ENCODE results near the gene HSD17B11. TPM values are rescaled to one million over a fixed set of nuclear protein-coding genes. Genes with fewer than 3 reads are reported as not detected.

HSD17B11 gene
- total and polyA plus RNA-seq, 10 donors, result 27.0 to 121 (median 54.0) TPM

DNA sequence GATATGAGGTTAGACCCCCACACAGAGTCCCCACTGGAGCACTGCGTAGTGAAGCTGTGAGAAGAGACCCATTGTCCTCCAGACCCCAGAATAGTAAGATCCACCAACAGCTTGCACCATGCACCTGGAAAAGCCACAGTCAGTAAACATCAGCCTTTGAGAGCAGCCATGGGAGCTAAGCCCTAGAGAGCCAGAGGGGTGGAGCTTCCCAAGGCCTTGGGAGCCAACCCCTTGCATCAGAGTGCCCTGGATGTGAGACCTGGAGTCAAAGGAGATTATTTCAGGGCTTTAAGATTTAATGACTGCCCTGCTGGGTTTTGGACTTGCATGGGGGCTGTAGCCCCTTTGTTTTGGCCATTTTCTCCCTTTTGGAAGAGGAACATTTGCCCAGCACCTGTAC, 104.0 kb downstream of the HSD17B11 start:
- H3K9me3 ChIP-seq, result peaks cover 0 to 51% (median 39%) of the 10 kb centered on the region in 8 donors
- DNase-seq, result no peak
- WGBS, 5 donors, result 57 to 96% (median 89%) methylated on average over 1 of the region's 1 CpG
- no peak overlapping the region for H3K4me3 ChIP-seq
- H3K27ac ChIP-seq, result no peak overlapping the region
- no peaks in the 10 kb centered on the region for H3K27me3 ChIP-seq (replicated peaks in 1 of 7)
- H3K36me3 ChIP-seq, result no peaks in the 10 kb centered on the region
- intact Hi-C loops (cut with DNase I; ENCODE audit: low total_unique reads), result no loop called here
- TF ChIP-seq POLR2A (IDR thresholded peaks at IDR 0.05), result no peak
- no peaks in the 10 kb centered on the region for H3K4me1 ChIP-seq

Small RNAs within 50 kb of the gene (microRNA-seq; reads per million reads assigned to microRNA genes)
- gene MIR5705, result 0 reads per million in 3 donors

Small RNAs within 50 kb of the gene (small RNA-seq; reads per million reads assigned to genes)
- gene MIR5705 (0 reads per million in 4 donors), gene RN7SL681P (0 reads per million in 4 donors)

Other genes starting within 250 kb of the HSD17B11 start
- 10 to 100 TPM; 12.3 to 17.6 (median 15.9) TPM for gene KLHL8, start 170.6 kb downstream of the HSD17B11 start, total RNA-seq
- 1 to 10 TPM; 2.6 to 4.4 (median 2.7) TPM for gene KLHL8, start 170.6 kb downstream of the HSD17B11 start, polyA plus RNA-seq
- 1 to 10 TPM in 1 of 7 donors, under 1 TPM in 6; 0.25 to 1.2 (median 0.52) TPM for gene HSD17B13, start 68.3 kb downstream of the HSD17B11 start, total RNA-seq
- gene HSD17B13, start 68.3 kb downstream of the HSD17B11 start, polyA plus RNA-seq, result under 1 TPM; 0.09 to 0.30 (median 0.13) TPM
- gene NUDT9, start 31.4 kb upstream of the HSD17B11 start, total RNA-seq, result 10 to 100 TPM; 14.9 to 23.5 (median 20.8) TPM
- 10 to 100 TPM; 17.0 to 23.7 (median 19.9) TPM for gene NUDT9, start 31.4 kb upstream of the HSD17B11 start, polyA plus RNA-seq
- gene SPARCL1, start 138.2 kb upstream of the HSD17B11 start, total RNA-seq, result 100 to 1,000 TPM in 3 of 7 donors, 10 to 100 TPM in 4; 67.8 to 318 (median 95.8) TPM
- 100 to 1,000 TPM in 1 of 3 donors, 10 to 100 TPM in 2; 27.2 to 112 (median 54.5) TPM for gene SPARCL1, start 138.2 kb upstream of the HSD17B11 start, polyA plus RNA-seq
- not detected for gene DSPP, start 217.3 kb upstream of the HSD17B11 start, total RNA-seq
- gene DSPP, start 217.3 kb upstream of the HSD17B11 start, polyA plus RNA-seq, result not detected